Natural killer cell (primary cell): Measurements from ENCODE around the gene CENPX. TPM values are rescaled to one million over a fixed set of nuclear protein-coding genes. Genes with fewer than 3 reads are reported as not detected.

Experiments
- ATAC-seq, 3 donors: fragments of 150-1000 bp in 2 of 3; fragments of 200-7000 bp in 1 of 3; cut with Tn5 transposase; 1 replicate in 1 of 3; 2 replicates in 2 of 3; pipeline ENCODE4 v1.10.0; 2021; ENCODE audit warnings: mild to moderate bottlenecking in 2 of 3, moderate library complexity in 2 of 3
- DNase-seq, 2 donors: peaks; one replicate each; pipeline versions ENCODE4 v3.0.0 to v3.0.0-alpha.2; 2013 to 2021; ENCODE audit warnings: mixed read lengths in 1 of 2
- H3K27ac ChIP-seq: one replicate; pipeline ENCODE4 v1.5.1; 2013; ENCODE audit warnings: mild to moderate bottlenecking, low read length
- H3K27me3 ChIP-seq: one replicate; pipeline ENCODE4 v1.6.1; 2013; ENCODE audit warnings: low read length; ENCODE audit not compliant: control insufficient read depth, insufficient read depth
- H3K36me3 ChIP-seq: one replicate; pipeline ENCODE4 v1.6.1; 2013; ENCODE audit warnings: low read length; ENCODE audit not compliant: control insufficient read depth, insufficient read depth
- H3K4me1 ChIP-seq: one replicate; pipeline ENCODE4 v1.6.1; 2013; ENCODE audit warnings: low read length; ENCODE audit not compliant: control insufficient read depth, insufficient read depth
- H3K4me3 ChIP-seq: one replicate; pipeline ENCODE4 v1.5.1; 2013; ENCODE audit warnings: low read length
- H3K9me3 ChIP-seq: one replicate; pipeline ENCODE4 v1.6.1; 2013; ENCODE audit warnings: low read length; ENCODE audit not compliant: control insufficient read depth, insufficient read depth
- H3K27ac Mint-ChIP-seq, 2 donors: one replicate each; pipeline ENCODE4 v1.8.0; 2022; ENCODE audit warnings: mild to moderate bottlenecking in 2 of 2, mixed read lengths in 2 of 2, moderate library complexity in 1 of 2
- H3K27me3 Mint-ChIP-seq, 2 donors: one replicate each; pipeline ENCODE4 v1.8.0; 2022; ENCODE audit warnings: low read depth in 2 of 2, mixed read lengths in 2 of 2
- H3K36me3 Mint-ChIP-seq: one replicate; pipeline ENCODE4 v1.8.0; 2022; ENCODE audit warnings: mixed read lengths
- H3K4me1 Mint-ChIP-seq, 2 donors: one replicate each; pipeline ENCODE4 v1.8.0; 2022; ENCODE audit warnings: mixed read lengths in 2 of 2
- H3K4me3 Mint-ChIP-seq: one replicate; pipeline ENCODE4 v1.8.0; 2022; ENCODE audit warnings: mild to moderate bottlenecking, moderate library complexity, mixed read lengths
- H3K9me3 Mint-ChIP-seq, 2 donors: one replicate each; pipeline ENCODE4 v1.8.0; 2022; ENCODE audit warnings: mixed read lengths in 2 of 2
- CTCF ChIP-seq: fragments of 200-600 bp; IDR thresholded peaks from one replicate; pipeline ENCODE4 v1.8.0; 2022; ENCODE audit warnings: antibody characterized with exemption
- WGBS: methylation state at CpG from one replicate; pipeline ENCODE4 v1.1.7; 2013; ENCODE audit warnings: missing lambda C conversion rate; ENCODE audit not compliant: insufficient coverage; 5-methylcytosine and 5-hydroxymethylcytosine counted together
- intact Hi-C: fragments of 100-400 bp; cut with micrococcal nuclease; formaldehyde crosslinking; loops from one replicate; pipeline ENCODE4 v1.14.2; 2022
- total RNA-seq, 4 donors: library from RNA; stranded (reverse); fragments of 120-200 nt in 1 of 4; gene quantifications; one replicate each; pipeline versions ENCODE4 v1.2.3 to v1.2.4, GENCODE V29; 2013 to 2022

CENPX gene
- total RNA-seq, 3 donors from 2014 or later (not counting 1 experiment from before 2014, with no cell fraction given) = 22.8 to 29.6 (median 27.0) TPM

GRCh38 chr17:82060614-82061013 is 37.9 kb upstream of the CENPX start:
- H3K36me3 ChIP-seq = peaks cover 40% of the 10 kb centered on the region
- TF ChIP-seq CTCF = no peak
- intact Hi-C loops = no loop called here
- H3K27me3 ChIP-seq = no peaks in the 10 kb centered on the region
- no peak for ATAC-seq
- WGBS = 94% methylated on average over 14 of the region's 14 CpGs
- Mint-ChIP-seq H3K4me1 (peaks cover 0 to 12% of the 10 kb centered on the region in 2 donors), H3K36me3 (no peaks in the 10 kb centered on the region), H3K4me3 (no peak overlapping the region), H3K27me3 (no peaks in the 10 kb centered on the region), H3K27ac (peak overlapping the region in 1 of 2 donors; percentile 42), H3K9me3 (no peaks in the 10 kb centered on the region)
- peaks cover 20% of the 10 kb centered on the region for H3K4me1 ChIP-seq
- no peak overlapping the region for H3K27ac ChIP-seq
- no peak overlapping the region for H3K4me3 ChIP-seq
- DNase-seq = no peak
- H3K9me3 ChIP-seq = no peaks in the 10 kb centered on the region

GRCh38 chr17:82060001-82060380 is 37.3 kb upstream of the CENPX start:
- no peak for TF ChIP-seq CTCF
- 93% methylated on average over 16 of the region's 16 CpGs for WGBS
- H3K4me1 ChIP-seq = peaks cover 17% of the 10 kb centered on the region
- intact Hi-C loops = no loop called here
- DNase-seq (no peak), ATAC-seq (no peak)
- peaks cover 0 to 14% of the 10 kb centered on the region in 2 donors for H3K4me1 Mint-ChIP-seq
- no peak overlapping the region for H3K4me3 ChIP-seq
- peak overlapping the region in 1 of 2 donors; percentile 42 for H3K27ac Mint-ChIP-seq
- H3K4me3 Mint-ChIP-seq = no peak overlapping the region
- no peaks in the 10 kb centered on the region for H3K27me3 Mint-ChIP-seq
- no peaks in the 10 kb centered on the region for H3K27me3 ChIP-seq
- no peaks in the 10 kb centered on the region for H3K36me3 Mint-ChIP-seq
- H3K36me3 ChIP-seq = peaks cover 45% of the 10 kb centered on the region
- H3K9me3 Mint-ChIP-seq = no peaks in the 10 kb centered on the region
- H3K9me3 ChIP-seq = no peaks in the 10 kb centered on the region
- no peak overlapping the region for H3K27ac ChIP-seq

GRCh38 chr17:82059272-82060000 is 36.8 kb upstream of the CENPX start:
- H3K4me3 ChIP-seq = no peak overlapping the region
- 91% methylated on average over 19 of the region's 19 CpGs for WGBS
- no peak overlapping the region for H3K27ac ChIP-seq
- TF ChIP-seq CTCF = no peak
- intact Hi-C loops = no loop called here
- ATAC-seq (no peak), DNase-seq (no peak)
- H3K4me3 Mint-ChIP-seq = no peak overlapping the region
- H3K9me3 ChIP-seq = no peaks in the 10 kb centered on the region
- no peak overlapping the region for H3K27ac Mint-ChIP-seq
- peaks cover 12% of the 10 kb centered on the region for H3K4me1 ChIP-seq
- H3K4me1 Mint-ChIP-seq = peaks cover 0 to 14% of the 10 kb centered on the region in 2 donors
- no peaks in the 10 kb centered on the region for H3K27me3 ChIP-seq
- H3K9me3 Mint-ChIP-seq = no peaks in the 10 kb centered on the region
- no peaks in the 10 kb centered on the region for H3K27me3 Mint-ChIP-seq
- H3K36me3 Mint-ChIP-seq = no peaks in the 10 kb centered on the region
- H3K36me3 ChIP-seq = peaks cover 50% of the 10 kb centered on the region

- no peaks in the 10 kb centered on the region for H3K27me3 Mint-ChIP-seq
- H3K4me1 Mint-ChIP-seq = peaks cover 0 to 13% of the 10 kb centered on the region in 2 donors
- H3K27ac ChIP-seq = no peak overlapping the region
- peaks cover 55% of the 10 kb centered on the region for H3K36me3 ChIP-seq
- H3K36me3 Mint-ChIP-seq = no peaks in the 10 kb centered on the region
- no peak overlapping the region for H3K27ac Mint-ChIP-seq
- no peak overlapping the region for H3K4me3 Mint-ChIP-seq
- no peaks in the 10 kb centered on the region for H3K27me3 ChIP-seq
- H3K9me3 Mint-ChIP-seq = no peaks in the 10 kb centered on the region
- DNase-seq = no peak
- no peak for ATAC-seq
- H3K4me1 ChIP-seq = peaks cover 8% of the 10 kb centered on the region
- intact Hi-C loops = no loop called here
- TF ChIP-seq CTCF = no peak
- 91% methylated on average over 10 of the region's 10 CpGs for WGBS
- H3K9me3 ChIP-seq = no peaks in the 10 kb centered on the region
- H3K4me3 ChIP-seq = no peak overlapping the region
Observed at GRCh38 chr17:82058855-82059249, 36.2 kb upstream of the CENPX start.
